Neural cell (in vitro differentiated cells): Measurements from ENCODE around the gene PLA2G6.

ENCODE experiments used
- CTCF ChIP-seq: fragments of 450-650 bp; IDR thresholded peaks from 2 replicates; pipeline ENCODE4 v1.5.1; 2014; ENCODE audit warnings: antibody characterized with exemption, mild to moderate bottlenecking, moderate library complexity; ENCODE audit not compliant: poor library complexity, severe bottlenecking
- EP300 ChIP-seq: fragments of 450-650 bp; conservative IDR thresholded peaks from 2 replicates; pipeline ENCODE4 v1.6.1; 2014; ENCODE audit warnings: antibody characterized with exemption, mild to moderate bottlenecking, moderate library complexity; ENCODE audit not compliant: poor library complexity, severe bottlenecking
- EZH2 ChIP-seq: fragments of 200-600, 300-800 bp; shearing (Covaris generic), sonication (generic); IDR thresholded peaks from 2 replicates; pipeline ENCODE4 v1.6.1; 2014; ENCODE audit warnings: antibody characterized with exemption, low read length, borderline replicate concordance, mild to moderate bottlenecking; ENCODE audit not compliant: insufficient read depth, poor library complexity, severe bottlenecking
- MXI1 ChIP-seq: fragments of 450-650 bp; conservative IDR thresholded peaks from 2 replicates; pipeline ENCODE4 v1.6.1; 2014; ENCODE audit warnings: antibody characterized with exemption, mild to moderate bottlenecking; ENCODE audit not compliant: poor library complexity, severe bottlenecking
- POLR2AphosphoS5 ChIP-seq: IDR thresholded peaks from 2 replicates; pipeline ENCODE4 v1.6.1; 2012
- RAD21 ChIP-seq: fragments of 450-650 bp; conservative IDR thresholded peaks from 2 replicates; pipeline ENCODE4 v1.6.1; 2014; ENCODE audit warnings: antibody characterized with exemption, mild to moderate bottlenecking, moderate library complexity
- REST ChIP-seq: IDR thresholded peaks from 2 replicates; pipeline ENCODE4 v1.6.1; 2012; ENCODE audit warnings: borderline replicate concordance
- TAF1 ChIP-seq: IDR thresholded peaks from 2 replicates; pipeline ENCODE4 v1.6.1; 2012; ENCODE audit warnings: low read depth

GRCh38 chr22:38213990-38214301, 32.3 kb upstream of the PLA2G6 start:
- no peak for TF ChIP-seq REST
- TF ChIP-seq EP300 = no peak
- no peak for TF ChIP-seq CTCF
- TF ChIP-seq EZH2 = no peak
- no peak for TF ChIP-seq POLR2AphosphoS5
- TF ChIP-seq TAF1 = no peak
- TF ChIP-seq RAD21 = no peak
- no peak for TF ChIP-seq MXI1
